OCI-LY7 (cell line): ENCODE measurements around the gene C1orf21. TPM values are rescaled to one million over a fixed set of nuclear protein-coding genes. Genes with fewer than 3 reads are reported as not detected.
A peak's percentile ranks its signal among the peaks of the same experiment; 100 is the strongest.

Source experiments
- BruUV-seq: library from RNA; stranded (reverse); fragments of 400-500 nt; replicated peaks from 2 replicates; lab custom pipeline; 2021; lab: Mats Ljungman, UMichigan
- CTCF ChIA-PET: fragments of 300-600 bp; sonication (Branson Sonifier 250); formaldehyde crosslinking; loops from one replicate; lab custom pipeline; 2022; ENCODE audit warnings: antibody characterized with exemption; ENCODE audit not compliant: unreplicated experiment; lab: Charles Lee
- POLR2A ChIA-PET: fragments of 300-600 bp; sonication (Branson Sonifier 250); formaldehyde crosslinking; loops from one replicate; lab custom pipeline; 2022; ENCODE audit warnings: antibody characterized with exemption; lab: Charles Lee
- DNase-seq: peaks from one replicate; pipeline ENCODE4 v3.0.0-alpha.2; 2015; ENCODE audit warnings: low spot score
- H2AFZ ChIP-seq: fragments of 200-600 bp; sonication (generic), shearing (Covaris generic); 2 replicates; pipeline ENCODE4 v1.6.1; 2014; ENCODE audit warnings: mild to moderate bottlenecking, antibody characterized with exemption, low read length, moderate library complexity
- H3K27ac ChIP-seq: fragments of 200-600 bp; sonication (generic); 2 replicates; pipeline ENCODE4 v1.5.1; 2014; ENCODE audit warnings: mixed run types, low read depth, mild to moderate bottlenecking, moderate library complexity, low read length, inconsistent platforms; ENCODE audit not compliant: poor library complexity, severe bottlenecking
- H3K36me3 ChIP-seq: fragments of 200-600 bp; sonication (generic); 2 replicates; pipeline ENCODE4 v1.6.1; 2014; ENCODE audit warnings: mild to moderate bottlenecking, antibody characterized with exemption, low read length, moderate library complexity, mixed read lengths; ENCODE audit not compliant: insufficient read depth
- H3K4me1 ChIP-seq: fragments of 200-600 bp; sonication (generic); 2 replicates; pipeline ENCODE4 v1.5.1; 2014; ENCODE audit warnings: mild to moderate bottlenecking, low read length; ENCODE audit not compliant: insufficient read depth, poor library complexity, severe bottlenecking
- H3K4me2 ChIP-seq: fragments of 200-600 bp; sonication (generic); 2 replicates; pipeline ENCODE4 v1.6.1; 2014; ENCODE audit warnings: mild to moderate bottlenecking, low read length
- H3K4me3 ChIP-seq: fragments of 200-600 bp; sonication (generic); 2 replicates; pipeline ENCODE4 v1.5.1; 2014; ENCODE audit warnings: mild to moderate bottlenecking, low read depth, low read length; ENCODE audit not compliant: poor library complexity, severe bottlenecking
- H3K79me2 ChIP-seq: fragments of 200-600 bp; sonication (generic); 2 replicates; pipeline ENCODE4 v1.6.1; 2016; ENCODE audit warnings: low read depth, mild to moderate bottlenecking, low read length, moderate library complexity, mixed read lengths; ENCODE audit not compliant: insufficient read depth
- H3K9me2 ChIP-seq: fragments of 200-600 bp; sonication (generic); 2 replicates; pipeline ENCODE4 v1.6.1; 2016; ENCODE audit warnings: mild to moderate bottlenecking, low read length, mixed read lengths; ENCODE audit not compliant: insufficient read depth
- H3K9me3 ChIP-seq: fragments of 200-600 bp; sonication (generic); 2 replicates; pipeline ENCODE4 v1.6.1; 2014; ENCODE audit warnings: mild to moderate bottlenecking, mixed run types, low read length, mixed read lengths
- H4K20me1 ChIP-seq: fragments of 200-600 bp; sonication (generic); 2 replicates; pipeline ENCODE4 v1.6.1; 2014; ENCODE audit warnings: mild to moderate bottlenecking, antibody characterized with exemption, low read length, moderate library complexity, mixed read lengths; ENCODE audit not compliant: insufficient read depth
- CTCF ChIP-seq: fragments of 200-600 bp; sonication (generic); conservative IDR thresholded peaks from 2 replicates; pipeline ENCODE4 v1.5.1; 2014; ENCODE audit warnings: mild to moderate bottlenecking, antibody characterized with exemption, low read length, moderate library complexity, mixed read lengths
- EZH2phosphoT487 ChIP-seq: fragments of 200-600 bp; sonication (generic); IDR thresholded peaks from 2 replicates; pipeline ENCODE4 v1.6.1; 2018; ENCODE audit warnings: low read depth, borderline replicate concordance, mild to moderate bottlenecking, mixed run types, antibody characterized with exemption, low read length, moderate library complexity, mixed read lengths
- intact Hi-C: fragments of 100-400 bp; cut with micrococcal nuclease; formaldehyde crosslinking; loops from one replicate; pipeline ENCODE4 v1.10.0; 2022; ENCODE audit not compliant: unreplicated experiment
- total RNA-seq, 2 experiments: library from RNA; depleted of rRNA in 1 of 2; stranded (reverse); fragments of >200 nt in 1 of 2; shearing (Covaris generic) in 1 of 2; gene quantifications; 2 replicates each; pipeline ENCODE4 v1.2.3, GENCODE V29; 2014 to 2022

Gene C1orf21
- total RNA-seq, 2 experiments from 2014 or later, result not detected

DNA sequence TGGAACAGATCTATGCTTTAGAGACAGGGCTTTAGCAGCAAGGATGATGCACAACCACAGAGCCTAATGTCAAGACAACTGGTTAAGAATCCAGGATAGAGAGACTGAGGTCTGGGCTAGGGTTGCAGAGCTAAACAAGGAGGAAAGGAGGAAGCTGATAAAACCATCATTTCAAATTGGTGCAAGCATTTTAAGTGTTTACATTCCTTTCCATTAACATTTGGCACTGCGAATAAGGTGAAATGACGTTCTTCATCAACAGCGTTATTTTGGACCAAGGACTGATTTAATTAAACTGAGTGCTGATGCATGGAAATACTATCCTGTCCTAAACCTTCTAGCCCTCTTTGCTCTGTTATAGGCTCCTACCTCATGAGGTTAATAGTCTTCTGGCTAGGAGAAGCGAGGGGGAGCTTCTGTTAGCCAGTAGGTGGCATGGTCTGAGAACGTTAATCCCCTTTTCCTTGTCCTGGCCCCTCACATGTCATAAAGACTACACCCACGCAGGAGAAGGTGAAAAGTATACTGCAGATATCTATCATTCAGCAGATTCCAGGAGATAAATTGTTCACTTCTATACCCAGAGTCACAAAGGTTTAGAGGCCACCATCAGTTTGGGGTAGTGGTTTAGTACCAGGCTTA lies 7.6 kb upstream of the C1orf21 start:
- no peak overlapping the region for H2AFZ ChIP-seq
- no peaks in the 10 kb centered on the region for H3K4me1 ChIP-seq
- no peak for DNase-seq
- H3K9me2 ChIP-seq, result no peaks in the 10 kb centered on the region
- H3K27ac ChIP-seq, result no peak overlapping the region
- ChIA-PET CTCF (no interaction called here), POLR2A (no interaction called here)
- BruUV-seq, result no TSS peak
- intact Hi-C loops, result no loop called here
- no peaks in the 10 kb centered on the region for H3K36me3 ChIP-seq
- TF ChIP-seq CTCF, result peak; percentile 28
- TF ChIP-seq EZH2phosphoT487, result no peak
- no peaks in the 10 kb centered on the region for H4K20me1 ChIP-seq
- H3K79me2 ChIP-seq, result no peaks in the 10 kb centered on the region
- H3K4me3 ChIP-seq, result no peak overlapping the region
- no peaks in the 10 kb centered on the region for H3K9me3 ChIP-seq
- H3K4me2 ChIP-seq, result no peak overlapping the region

DNA sequence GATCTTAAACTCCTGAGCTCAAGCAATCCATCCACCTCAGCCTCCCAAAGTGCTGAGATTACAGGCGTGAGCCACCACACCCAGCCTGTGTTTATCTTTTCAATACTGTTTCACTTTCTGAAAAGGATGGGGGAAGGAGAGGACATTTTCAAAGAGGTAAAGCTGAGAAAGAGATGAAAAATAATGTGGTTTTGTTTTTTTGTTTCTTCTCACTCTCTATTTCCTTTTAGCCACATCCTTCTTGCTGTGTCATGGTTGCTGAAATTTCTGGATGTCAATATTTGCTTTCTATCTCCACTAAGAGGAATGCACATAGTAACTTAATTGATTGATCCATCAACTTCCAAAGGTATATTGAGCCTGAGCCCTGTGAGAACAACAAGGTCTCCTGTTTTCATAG lies 6.4 kb upstream of the C1orf21 start:
- H2AFZ ChIP-seq, result no peak overlapping the region
- H3K4me1 ChIP-seq, result no peaks in the 10 kb centered on the region
- BruUV-seq, result no TSS peak
- no peak overlapping the region for H3K4me2 ChIP-seq
- POLR2A ChIA-PET, result interaction anchor here (1.1 kb wide), 1 partner anchor 169 kb away, joined by 3 read pairs; no protein-coding TSS in a partner anchor
- no peak overlapping the region for H3K4me3 ChIP-seq
- intact Hi-C loops, result no loop called here
- H3K9me3 ChIP-seq, result no peaks in the 10 kb centered on the region
- H3K79me2 ChIP-seq, result no peaks in the 10 kb centered on the region
- no peaks in the 10 kb centered on the region for H3K36me3 ChIP-seq
- CTCF ChIA-PET, result no interaction called here
- TF ChIP-seq EZH2phosphoT487 (no peak), CTCF (no peak)
- H3K27ac ChIP-seq, result no peak overlapping the region
- H4K20me1 ChIP-seq, result no peaks in the 10 kb centered on the region
- no peak for DNase-seq
- no peaks in the 10 kb centered on the region for H3K9me2 ChIP-seq

- H3K9me2 ChIP-seq, result no peaks in the 10 kb centered on the region
- TF ChIP-seq CTCF (no peak), EZH2phosphoT487 (no peak)
- H4K20me1 ChIP-seq, result no peaks in the 10 kb centered on the region
- H3K4me3 ChIP-seq, result no peak overlapping the region
- ChIA-PET CTCF (no interaction called here), POLR2A (interaction anchor here (0.9 kb wide), 1 partner anchor 65 kb away, joined by 3 read pairs; no protein-coding TSS in a partner anchor)
- no TSS peak for BruUV-seq
- intact Hi-C loops, result no loop called here
- H3K4me1 ChIP-seq, result no peaks in the 10 kb centered on the region
- H3K9me3 ChIP-seq, result no peaks in the 10 kb centered on the region
- no peak overlapping the region for H3K4me2 ChIP-seq
- H3K36me3 ChIP-seq, result no peaks in the 10 kb centered on the region
- no peak overlapping the region for H2AFZ ChIP-seq
- H3K27ac ChIP-seq, result no peak overlapping the region
- H3K79me2 ChIP-seq, result no peaks in the 10 kb centered on the region
- no peak for DNase-seq
Observed at GRCh38 chr1:184383772-184384323, 3.0 kb upstream of the C1orf21 start.
